A549 (cell line): ENCODE data around the gene JOSD1. TPM values are rescaled to one million over a fixed set of nuclear protein-coding genes. Genes with fewer than 3 reads are reported as not detected.
A peak's percentile ranks its signal among the peaks of the same experiment; 100 is the strongest.

ENCODE experiments used
- ATAC-seq, 2 experiments: fragments of 200-7000 bp in 1 of 2; fragments of >200 bp in 1 of 2; cut with Nextera tagmentation in 1 of 2; cut with Tn5 transposase in 1 of 2; 3 replicates each; pipeline versions ENCODE4 v1.8.0 to v1.9.1; 2018 to 2020; ENCODE audit warnings: mild to moderate bottlenecking in 1 of 2, moderate library complexity in 1 of 2
- CTCF ChIA-PET: fragments of 300-600 bp; sonication (Branson Sonifier 250); formaldehyde crosslinking; extraction: SDS; loops from one replicate; lab custom pipeline; 2021; ENCODE audit warnings: antibody characterized with exemption, inconsistent platforms; lab: Yijun Ruan, JAX
- POLR2A ChIA-PET: fragments of 350-600 bp; formaldehyde crosslinking; extraction: SDS; loops from one replicate; lab custom pipeline; 2021; ENCODE audit warnings: antibody characterized with exemption, inconsistent platforms; lab: Yijun Ruan, JAX
- DNase-seq, 2 experiments: peaks; one replicate each; pipeline versions ENCODE4 v3.0.0 to v3.0.0-alpha.2; 2011 to 2016; ENCODE audit warnings: low read depth in 1 of 2, low spot score in 1 of 2
- FAIRE-seq: peaks from 2 replicates; lab custom pipeline; 2011; peaks lifted over from hg19 to GRCh38; lab: Jason Lieb, UNC
- H3K27ac ChIP-seq, 2 experiments: fragments of >200 bp; sonication (Bioruptor Twin); formaldehyde crosslinking; 3 replicates each; pipeline ENCODE4 v1.5.1; 2016 to 2017
- H3K4me1 ChIP-seq: fragments of >200 bp; sonication (Bioruptor Twin); formaldehyde crosslinking; 3 replicates; pipeline ENCODE4 v1.6.1; 2016
- H3K4me2 ChIP-seq: fragments of >200 bp; sonication (Bioruptor Twin); formaldehyde crosslinking; 3 replicates; pipeline ENCODE4 v1.6.1; 2016
- H3K4me3 ChIP-seq: fragments of >200 bp; sonication (Bioruptor Twin); formaldehyde crosslinking; 3 replicates; pipeline ENCODE4 v1.5.1; 2016
- H3K9me3 ChIP-seq: fragments of >200 bp; sonication (Bioruptor Twin); formaldehyde crosslinking; 3 replicates; pipeline ENCODE4 v1.6.1; 2016
- ATOH8 ChIP-seq: fragments of 250-450 bp; sonication (Bioruptor Pico); IDR thresholded peaks from 2 replicates; pipeline ENCODE4 v1.5.0; 2020; ENCODE audit warnings: low read depth, mild to moderate bottlenecking, moderate library complexity
- BHLHE40 ChIP-seq: IDR thresholded peaks from 2 replicates; pipeline ENCODE4 v1.6.1; 2012; ENCODE audit warnings: low read depth, low read length, inconsistent platforms
- CBX8 ChIP-seq: fragments of 200-600 bp; sonication (generic); IDR thresholded peaks from 2 replicates; pipeline ENCODE4 v1.6.1; 2016
- CTCF ChIP-seq: fragments of >200 bp; sonication (Bioruptor Twin); formaldehyde crosslinking; IDR thresholded peaks from 3 replicates; pipeline ENCODE4 v1.5.1; 2016
- E2F6 ChIP-seq: IDR thresholded peaks from 2 replicates; pipeline ENCODE4 v1.6.1; 2012; ENCODE audit warnings: low read depth, borderline replicate concordance
- EHF ChIP-seq: fragments of 250-450 bp; sonication (Bioruptor Pico); IDR thresholded peaks from 2 replicates; pipeline ENCODE4 v1.5.0; 2020; ENCODE audit warnings: mild to moderate bottlenecking
- ELK1 ChIP-seq: fragments of 150-350 bp; IDR thresholded peaks from 2 replicates; pipeline ENCODE4 v1.6.1; 2014; ENCODE audit warnings: low read depth, mild to moderate bottlenecking, low read length
- ESRRA ChIP-seq: fragments of 150-350 bp; IDR thresholded peaks from 2 replicates; pipeline ENCODE4 v1.6.1; 2014; ENCODE audit warnings: mild to moderate bottlenecking, low read length, borderline replicate concordance
- FOSB ChIP-seq: fragments of 250-450 bp; sonication (Bioruptor Pico); IDR thresholded peaks from 2 replicates; pipeline ENCODE4 v1.5.0; 2020; ENCODE audit warnings: mild to moderate bottlenecking, moderate library complexity
- GATA3 ChIP-seq: IDR thresholded peaks from 2 replicates; pipeline ENCODE4 v1.6.1; 2012; ENCODE audit warnings: borderline replicate concordance
- HDAC2 ChIP-seq: fragments of 200-600 bp; sonication (generic); IDR thresholded peaks from 2 replicates; pipeline ENCODE4 v1.6.1; 2016
- HES2 ChIP-seq: fragments of >200 bp; sonication (Bioruptor Twin); formaldehyde crosslinking; IDR thresholded peaks from 2 replicates; pipeline ENCODE4 v1.6.1; 2016
- HOXA7 ChIP-seq: fragments of 250-450 bp; sonication (Bioruptor Pico); IDR thresholded peaks from 2 replicates; pipeline ENCODE4 v1.5.0; 2020; ENCODE audit warnings: mild to moderate bottlenecking, moderate library complexity
- KDM1A ChIP-seq: fragments of 200-600 bp; sonication (generic); IDR thresholded peaks from 2 replicates; pipeline ENCODE4 v1.6.1; 2016; ENCODE audit warnings: low read depth, mild to moderate bottlenecking
- MAFK ChIP-seq: fragments of 450-650 bp; IDR thresholded peaks from 2 replicates; pipeline ENCODE4 v1.6.1; 2014; ENCODE audit not compliant: partially characterized antibody
- MAX ChIP-seq: IDR thresholded peaks from 2 replicates; pipeline ENCODE4 v1.6.1; 2012
- MAZ ChIP-seq: fragments of 150-350 bp; IDR thresholded peaks from 2 replicates; pipeline ENCODE4 v1.6.1; 2014; ENCODE audit warnings: antibody characterized with exemption, low read depth, low read length, borderline replicate concordance
- NFE2L2 ChIP-seq: fragments of 150-350 bp; conservative IDR thresholded peaks from 2 replicates; pipeline ENCODE4 v1.6.1; 2014; ENCODE audit warnings: low read length
- NPAS2 ChIP-seq: fragments of 250-450 bp; sonication (Bioruptor Pico); IDR thresholded peaks from 2 replicates; pipeline ENCODE4 v1.8.0; 2022; ENCODE audit warnings: mild to moderate bottlenecking, moderate library complexity, borderline replicate concordance
- PBX3 ChIP-seq: IDR thresholded peaks from 2 replicates; pipeline ENCODE4 v1.6.1; 2012
- PHF8 ChIP-seq: fragments of 200-600 bp; sonication (generic); IDR thresholded peaks from 2 replicates; pipeline ENCODE4 v1.6.1; 2016; ENCODE audit warnings: low read depth, mild to moderate bottlenecking, antibody characterized with exemption, moderate library complexity, borderline replicate concordance
- RARB ChIP-seq: fragments of 250-450 bp; sonication (Bioruptor Pico); IDR thresholded peaks from 2 replicates; pipeline ENCODE4 v1.8.0; 2021; ENCODE audit warnings: mild to moderate bottlenecking, moderate library complexity
- RCOR1 ChIP-seq: fragments of 150-350 bp; IDR thresholded peaks from 2 replicates; pipeline ENCODE4 v1.6.1; 2014; ENCODE audit warnings: antibody characterized with exemption, low read length, low read depth
- SREBF2 ChIP-seq: fragments of 450-650 bp; IDR thresholded peaks from 2 replicates; pipeline ENCODE4 v1.6.1; 2014; ENCODE audit warnings: mild to moderate bottlenecking, moderate library complexity
- TFCP2L1 ChIP-seq: fragments of 250-450 bp; sonication (Bioruptor Pico); IDR thresholded peaks from 2 replicates; pipeline ENCODE4 v1.5.0; 2021; ENCODE audit warnings: mild to moderate bottlenecking
- TP53 ChIP-seq: fragments of 250-450 bp; sonication (Bioruptor Pico); IDR thresholded peaks from 2 replicates; pipeline ENCODE4 v1.5.0; 2021; ENCODE audit warnings: mild to moderate bottlenecking, moderate library complexity
- USF2 ChIP-seq: fragments of 450-650 bp; IDR thresholded peaks from 2 replicates; pipeline ENCODE4 v1.6.1; 2014; ENCODE audit warnings: antibody characterized with exemption
- ZC3H11A ChIP-seq: fragments of 450-650 bp; IDR thresholded peaks from 2 replicates; pipeline ENCODE4 v1.6.1; 2014; ENCODE audit warnings: antibody characterized with exemption, mild to moderate bottlenecking
- ZNF302 ChIP-seq: fragments of 250-450 bp; sonication (Bioruptor Pico); IDR thresholded peaks from 2 replicates; pipeline ENCODE4 v1.9.0; 2021; ENCODE audit warnings: inconsistent platforms, mild to moderate bottlenecking, moderate library complexity
- WGBS: methylation state at CpG from one replicate; pipeline ENCODE4 v1.1.6; 2017; ENCODE audit errors: missing lambda C conversion rate; 5-methylcytosine and 5-hydroxymethylcytosine counted together
- polyA plus RNA-seq, 4 experiments: library from polyadenylated mRNA; depleted of rRNA in 3 of 4; stranded (reverse); fragments of >200 nt; fragmentation: RNase III in 1 of 4; extraction: RNeasy Plus Mini Kit Qiagen cat#74134 plus additional on column Dnase treatment in 1 of 4; gene quantifications; 2 replicates in 3 of 4; 3 replicates in 1 of 4; pipeline ENCODE4 v1.2.3, GENCODE V29; 2011 to 2017

JOSD1 gene
- polyA plus RNA-seq, 2 of the 4 experiments (the other 2 are of a cell fraction): 29.7 to 37.5 TPM

GRCh38 chr22:38705235-38706100 is 4.7 kb upstream of the JOSD1 start, which contains the start of gene GTPBP1:
Gene GTPBP1, plus strand, starts transcription at chr22:38705944. Its CDS starts 12 bp downstream, at chr22:38705956.
- peak; percentile 96 to 100 for DNase-seq
- ChIA-PET POLR2A (interaction anchor here (0.9 to 1.7 kb wide), 3 partner anchors 9 to 24 kb away, joined by 3 to 7 read pairs (median 5); partner anchors contain the start of gene TOMM22), CTCF (interaction anchor here (0.7 to 1.2 kb wide), 2 partner anchors 19 to 269 kb away, joined by 3 read pairs; no protein-coding TSS in a partner anchor)
- H3K4me3 ChIP-seq: peak within 1 kb of the TSS; percentile 82
- peaks cover 22% of the 10 kb centered on the region; the same call in 2 of the 3 replicates for H3K4me1 ChIP-seq
- peak within 1 kb of the TSS; percentile 96 for H3K4me2 ChIP-seq
- peak; percentile 86 to 93 for ATAC-seq
- FAIRE-seq: peak; percentile 32
- 0% methylated on average over 32 of the region's 55 CpGs for WGBS
- no peaks in the 10 kb centered on the region for H3K9me3 ChIP-seq
- H3K27ac ChIP-seq: peak within 1 kb of the TSS; percentile 90 to 97
- TF ChIP-seq ESRRA (no peak), ELK1 (no peak), NPAS2 (no peak), NFE2L2 (no peak), EHF (CRISPR knock-in tag) (no peak), GATA3 (no peak), MAFK (peak; percentile 88), TFCP2L1 (CRISPR knock-in tag) (no peak), ZNF302 (CRISPR knock-in tag) (no peak), SREBF2 (no peak), HOXA7 (CRISPR knock-in tag) (no peak), CBX8 (no peak), E2F6 (peak; percentile 61; the same call in 1 of the 2 replicates), TP53 (no peak), HES2 (no peak), ATOH8 (CRISPR knock-in tag) (no peak), KDM1A (no peak), USF2 (peak; percentile 71), HDAC2 (no peak), MAZ (no peak), RCOR1 (no peak), PHF8 (peak; percentile 88; the same call in 1 of the 2 replicates), MAX (peak; percentile 66; the same call in 1 of the 2 replicates), BHLHE40 (no peak), RARB (no peak), PBX3 (peak; percentile 97), ZC3H11A (no peak), CTCF (no peak), FOSB (CRISPR knock-in tag) (no peak)
